GM12892 (cell line): ENCODE measurements around the gene PRR14.
"Not testable (repeated sequence)": the region's sequence is repeated elsewhere in the genome, so short reads cannot be mapped to it uniquely, and the experiment has no call there.

ENCODE experiments used
- POLR2AphosphoS5 ChIP-seq: IDR thresholded peaks from 2 replicates; pipeline ENCODE4 v1.6.1; 2011; ENCODE audit warnings: low read depth, low read length, control low read depth
- TAF1 ChIP-seq: IDR thresholded peaks from 2 replicates; pipeline ENCODE4 v1.6.1; 2011; ENCODE audit warnings: low read depth, mild to moderate bottlenecking, control low read depth, low read length, borderline replicate concordance

DNA sequence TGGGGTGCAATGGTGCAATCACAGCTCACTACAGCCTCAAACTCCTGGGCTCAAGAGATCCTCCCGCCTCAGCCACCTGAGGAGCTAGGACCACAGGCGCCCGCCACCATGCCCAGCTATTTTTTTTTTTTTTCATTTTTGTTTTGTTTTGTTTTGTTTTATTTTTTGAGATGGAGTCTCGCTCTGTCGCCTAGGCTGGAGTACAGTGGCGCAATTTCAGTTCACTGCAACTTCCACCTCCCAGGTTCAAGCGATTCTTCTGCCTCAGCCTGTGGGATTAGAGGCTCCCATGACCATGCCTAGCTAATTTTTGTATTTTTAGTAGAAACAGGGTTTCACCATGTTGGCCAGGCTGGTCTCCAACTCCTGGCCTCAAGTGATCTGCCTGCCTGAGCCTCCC is 18.3 kb upstream of the PRR14 start:
- not testable (repeated sequence) for TF ChIP-seq TAF1, POLR2AphosphoS5
